ENCODE results near the gene COL4A1. TPM values are rescaled to one million over a fixed set of nuclear protein-coding genes. Genes with fewer than 3 reads are reported as not detected.

The COL4A1 gene
- total and polyA plus RNA-seq, 2 of the 13 experiments (the other 11 are each of a cell fraction or from before 2014, with no cell fraction given): not detected

- TF ChIP-seq THAP7 (CRISPR knock-in tag; IDR thresholded peaks at IDR 0.05) (no peak), ZNF563 (CRISPR knock-in tag; IDR thresholded peaks at IDR 0.05) (no peak), SMARCE1 (IDR thresholded peaks at IDR 0.05; ENCODE audit: borderline replicate concordance) (no peak), JUNB (CRISPR knock-in tag; IDR thresholded peaks at IDR 0.05; ENCODE audit: borderline replicate concordance) (no peak), MTF1 (CRISPR knock-in tag; IDR thresholded peaks at IDR 0.05) (no peak)
These were observed 58.4 kb downstream of the COL4A1 start (continued) for GRCh38 chr13:110248449-110249143.

GRCh38 chr13:110246530-110246929 lies 60.4 kb downstream of the COL4A1 start:
- Histone ChIP-seq H3K9me3 (ENCODE audit: low read length) (no peaks in the 10 kb centered on the region), H3K36me3 (replicated peaks in 1 of 2; ENCODE audit: control insufficient read depth in 1 of 2, insufficient read depth in 2 of 2, low read length in 2 of 2) (no peaks in the 10 kb centered on the region), H2AFZ (ENCODE audit: low read length) (no peak overlapping the region), H3K4me3 (replicated peaks in 1 of 3; ENCODE audit: insufficient read depth in 1 of 3, low read depth in 2 of 3, low read length in 3 of 3) (no peak overlapping the region), H4K20me1 (ENCODE audit: insufficient read depth, low read length) (no peaks in the 10 kb centered on the region), H3K4me2 (ENCODE audit: low read depth, low read length) (no peak overlapping the region), H3K27ac (ENCODE audit: extremely low read length, insufficient read depth, low read length) (no peak overlapping the region), H3K9ac (ENCODE audit: insufficient read depth, low read depth, low read length) (no peak overlapping the region), H3K4me1 (ENCODE audit: insufficient read depth, low read length) (no peaks in the 10 kb centered on the region), H3K79me2 (ENCODE audit: insufficient read depth, low read length) (no peaks in the 10 kb centered on the region), H3K27me3 (ENCODE audit: control insufficient read depth in 1 of 2, insufficient read depth in 2 of 2, low read length in 2 of 2) (peaks cover 3 to 26% of the 10 kb centered on the region in 2 experiments; a peak in 4 of 5 replicates)
- in situ Hi-C loops (cut with HindIII; ENCODE audit: extremely low pct_ligation_motif_present, low pct_unique_long_range_greater_than_20kb): no loop called here
- POLR2A ChIA-PET: no interaction called here
- CTCF ChIA-PET (ENCODE audit: low intra/inter-chr PET ratio, low total read pairs): no interaction called here
- FAIRE-seq (no peak), DNase-seq (ENCODE audit: low spot score) (no peak), ATAC-seq (no peak)
- BruUV-seq (replicated peaks): no TSS peak
- 32% methylated on average over 4 of the region's 5 CpGs for WGBS (ENCODE audit: low lambda C conversion rate)
- intact Hi-C loops (cut with micrococcal nuclease; ENCODE audit: unreplicated experiment): no loop called here
- TF ChIP-seq ZNF687 (CRISPR knock-in tag; IDR thresholded peaks at IDR 0.05) (no peak), EZH2 (conservative IDR thresholded peaks at IDR 0.05; ENCODE audit: low read depth, low read length) (no peak), EED (CRISPR knock-in tag; IDR thresholded peaks at IDR 0.05) (no peak), ZNF292 (CRISPR knock-in tag; IDR thresholded peaks at IDR 0.05; ENCODE audit: borderline replicate concordance, low read depth) (no peak), POLR2A (IDR thresholded peaks at IDR 0.05; ENCODE audit: insufficient read depth in 1 of 2, low read depth in 2 of 2, low read length in 2 of 2) (no peak), MXD1 (CRISPR knock-in tag; IDR thresholded peaks at IDR 0.05) (no peak)
